H9 (cell line): ENCODE measurements around the gene C6orf120. TPM values are rescaled to one million over a fixed set of nuclear protein-coding genes. Genes with fewer than 3 reads are reported as not detected.

Experiments used
- DNase-seq: peaks from one replicate; pipeline ENCODE4 v3.0.0-alpha.2; 2017
- H2AFZ ChIP-seq: one replicate; pipeline ENCODE4 v1.6.1; 2013; ENCODE audit warnings: mild to moderate bottlenecking, low read length, control low read depth, moderate library complexity
- H2AK5ac ChIP-seq: 2 replicates; pipeline ENCODE4 v1.6.1; 2013; ENCODE audit warnings: low read length, control low read depth, mixed read lengths; ENCODE audit not compliant: insufficient read length
- H2BK120ac ChIP-seq: one replicate; pipeline ENCODE4 v1.6.1; 2013; ENCODE audit warnings: low read depth, mild to moderate bottlenecking, low read length, control low read depth, inconsistent platforms; ENCODE audit not compliant: poor library complexity, severe bottlenecking
- H2BK12ac ChIP-seq: 2 replicates; pipeline ENCODE4 v1.6.1; 2013; ENCODE audit warnings: low read length, control low read depth, mixed read lengths, low read depth; ENCODE audit not compliant: insufficient read length
- H2BK15ac ChIP-seq: 2 replicates; pipeline ENCODE4 v1.6.1; 2013; ENCODE audit warnings: low read depth, low read length, control low read depth
- H2BK20ac ChIP-seq: one replicate; pipeline ENCODE4 v1.6.1; 2013; ENCODE audit warnings: low read depth, mild to moderate bottlenecking, low read length, control low read depth, inconsistent platforms; ENCODE audit not compliant: poor library complexity, severe bottlenecking
- H2BK5ac ChIP-seq: 2 replicates; pipeline ENCODE4 v1.6.1; 2013; ENCODE audit warnings: low read length, control low read depth, mixed read lengths; ENCODE audit not compliant: insufficient read length
- H3K14ac ChIP-seq: 2 replicates; pipeline ENCODE4 v1.6.1; 2013; ENCODE audit warnings: low read length, control low read depth; ENCODE audit not compliant: insufficient read depth
- H3K18ac ChIP-seq: 2 replicates; pipeline ENCODE4 v1.6.1; 2013; ENCODE audit warnings: low read depth, mild to moderate bottlenecking, mixed read lengths, low read length, control low read depth; ENCODE audit not compliant: insufficient read length
- H3K23ac ChIP-seq: 2 replicates; pipeline ENCODE4 v1.6.1; 2013; ENCODE audit warnings: low read length, control low read depth, mixed read lengths, low read depth; ENCODE audit not compliant: insufficient read length
- H3K23me2 ChIP-seq: 2 replicates; pipeline ENCODE4 v1.6.1; 2013; ENCODE audit warnings: low read depth, mild to moderate bottlenecking, mixed read lengths, low read length, control low read depth; ENCODE audit not compliant: insufficient read length, poor library complexity, severe bottlenecking
- H3K27ac ChIP-seq: 2 replicates; pipeline ENCODE4 v1.5.1; 2013; ENCODE audit warnings: low read length, control low read depth, mixed read lengths, low read depth; ENCODE audit not compliant: insufficient read length
- H3K27me3 ChIP-seq: 2 replicates; pipeline ENCODE4 v1.6.1; 2013; ENCODE audit warnings: low read length, control low read depth, inconsistent platforms; ENCODE audit not compliant: insufficient read depth
- H3K4ac ChIP-seq: 2 replicates; pipeline ENCODE4 v1.6.1; 2013; ENCODE audit warnings: low read depth, mild to moderate bottlenecking, control low read depth, inconsistent platforms, low read length, moderate library complexity
- H3K4me1 ChIP-seq: 2 replicates; pipeline ENCODE4 v1.6.1; 2013; ENCODE audit warnings: low read length, control low read depth, inconsistent platforms; ENCODE audit not compliant: insufficient read depth
- H3K4me2 ChIP-seq: 2 replicates; pipeline ENCODE4 v1.6.1; 2013; ENCODE audit warnings: low read length, control low read depth, mixed read lengths; ENCODE audit not compliant: insufficient read length, insufficient read depth
- H3K56ac ChIP-seq: 2 replicates; pipeline ENCODE4 v1.6.1; 2013; ENCODE audit warnings: low read depth, mild to moderate bottlenecking, mixed read lengths, low read length, control low read depth; ENCODE audit not compliant: insufficient read length
- H3K79me1 ChIP-seq: 2 replicates; pipeline ENCODE4 v1.6.1; 2013; ENCODE audit warnings: low read depth, mild to moderate bottlenecking, moderate library complexity, low read length, control low read depth, inconsistent platforms; ENCODE audit not compliant: insufficient read depth, poor library complexity, severe bottlenecking
- H3K79me2 ChIP-seq: 2 replicates; pipeline ENCODE4 v1.6.1; 2013; ENCODE audit warnings: low read length, control low read depth, inconsistent platforms; ENCODE audit not compliant: insufficient read depth
- H3K9ac ChIP-seq: 2 replicates; pipeline ENCODE4 v1.6.1; 2013; ENCODE audit warnings: low read length, control low read depth, mixed read lengths; ENCODE audit not compliant: insufficient read length; ENCODE audit errors: extremely low read depth
- H3K9me3 ChIP-seq: one replicate; pipeline ENCODE4 v1.6.1; 2013; ENCODE audit warnings: low read depth, low read length, inconsistent platforms; ENCODE audit not compliant: control insufficient read depth
- H3T11ph ChIP-seq: one replicate; pipeline ENCODE4 v1.6.1; 2013; ENCODE audit warnings: mild to moderate bottlenecking, low read length, control low read depth, inconsistent platforms
- H4K20me1 ChIP-seq: one replicate; pipeline ENCODE4 v1.6.1; 2013; ENCODE audit not compliant: control insufficient read depth, insufficient read length, insufficient read depth
- H4K5ac ChIP-seq: 2 replicates; pipeline ENCODE4 v1.6.1; 2013; ENCODE audit warnings: low read depth, mild to moderate bottlenecking, mixed read lengths, low read length, control low read depth; ENCODE audit not compliant: insufficient read length
- H4K8ac ChIP-seq: replicated peaks from 2 replicates; pipeline ENCODE4 v1.6.1; 2013; ENCODE audit warnings: low read length, control low read depth, mixed read lengths, low read depth; ENCODE audit not compliant: insufficient read length
- H4K91ac ChIP-seq: 2 replicates; pipeline ENCODE4 v1.6.1; 2013; ENCODE audit warnings: low read depth, mild to moderate bottlenecking, moderate library complexity, mixed read lengths, low read length, control low read depth; ENCODE audit not compliant: insufficient read length
- H3K27ac Mint-ChIP-seq, 3 experiments: 2 replicates in 2 of 3; 3 replicates in 1 of 3; pipeline ENCODE4 v1.8.0; 2020 to 2021; ENCODE audit warnings: mixed read lengths in 3 of 3, mild to moderate bottlenecking in 1 of 3, moderate library complexity in 1 of 3
- H3K27me3 Mint-ChIP-seq: 2 replicates; pipeline ENCODE4 v1.8.0; 2021; ENCODE audit warnings: low read depth, mild to moderate bottlenecking, moderate library complexity, mixed read lengths
- H3K36me3 Mint-ChIP-seq, 3 experiments: 2 replicates in 2 of 3; 3 replicates in 1 of 3; pipeline ENCODE4 v1.8.0; 2020 to 2021; ENCODE audit warnings: low read depth in 3 of 3, mixed read lengths in 3 of 3; ENCODE audit not compliant: insufficient read depth in 1 of 3
- H3K4me1 Mint-ChIP-seq, 2 experiments: 2 replicates each; pipeline ENCODE4 v1.8.0; 2020; ENCODE audit warnings: mixed read lengths in 2 of 2
- H3K4me3 Mint-ChIP-seq, 2 experiments: 2 replicates in 1 of 2; 3 replicates in 1 of 2; pipeline ENCODE4 v1.8.0; 2020 to 2021; ENCODE audit warnings: mild to moderate bottlenecking in 2 of 2, mixed read lengths in 2 of 2, moderate library complexity in 1 of 2
- H3K9me3 Mint-ChIP-seq, 2 experiments: 2 replicates in 1 of 2; 3 replicates in 1 of 2; pipeline ENCODE4 v1.8.0; 2020; ENCODE audit warnings: mild to moderate bottlenecking in 2 of 2, mixed read lengths in 2 of 2, moderate library complexity in 1 of 2
- WGBS: extraction: QIAGEN DNeasy Blood & Tissue Kit; methylation state at CpG from one replicate; pipeline ENCODE4 v1.1.7; 2013; ENCODE audit warnings: missing lambda C conversion rate, low lambda C conversion rate, mixed read lengths; ENCODE audit not compliant: insufficient read length; ENCODE audit errors: extremely low coverage; 5-methylcytosine and 5-hydroxymethylcytosine counted together
- total RNA-seq: library from RNA; stranded (reverse); gene quantifications from 2 replicates; pipeline ENCODE4 v1.2.1, GENCODE V29; 2021
- TF ChIP-seq, protein P1 (sequence below): fragments of 200-600 bp; sonication (generic); conservative IDR thresholded peaks from 3 replicates; pipeline ENCODE4 v1.8.0; 2021; ENCODE audit warnings: antibody characterized with exemption, mild to moderate bottlenecking

C6orf120 gene
- total RNA-seq, 1 experiment from 2014 or later: 23.2 TPM

- H3K27ac Mint-ChIP-seq: no peak overlapping the region
- peaks cover 4% of the 10 kb centered on the region; the same call in 1 of the 2 replicates for H3K79me2 ChIP-seq
- H3K9ac ChIP-seq: no peak overlapping the region
- H4K91ac ChIP-seq: no peak overlapping the region
- peaks cover 14 to 17% of the 10 kb centered on the region in 2 experiments for H3K4me1 Mint-ChIP-seq
- no peak overlapping the region for H4K5ac ChIP-seq
- peaks cover 7% of the 10 kb centered on the region for H3K79me1 ChIP-seq
- H4K20me1 ChIP-seq: no peaks in the 10 kb centered on the region
- no peak overlapping the region for H3K27ac ChIP-seq
- H3K4me3 Mint-ChIP-seq: no peak overlapping the region
- H3K4me1 ChIP-seq: no peaks in the 10 kb centered on the region
- no peak overlapping the region for H2BK15ac ChIP-seq
- H3K9me3 Mint-ChIP-seq: no peaks in the 10 kb centered on the region
- peaks cover 2% of the 10 kb centered on the region; the same call in 1 of the 2 replicates for H3K27me3 Mint-ChIP-seq
- H3K9me3 ChIP-seq: no peaks in the 10 kb centered on the region
- H3K4ac ChIP-seq: no peak overlapping the region
- H3K27me3 ChIP-seq: no peaks in the 10 kb centered on the region
- no peak overlapping the region for H2AFZ ChIP-seq
- no peak overlapping the region for H3T11ph ChIP-seq
- H3K23me2 ChIP-seq: peaks cover 17% of the 10 kb centered on the region
- no peak overlapping the region for H2AK5ac ChIP-seq
- no peak for DNase-seq
- no peak overlapping the region for H3K4me2 ChIP-seq
- H2BK120ac ChIP-seq: no peak overlapping the region
- no peak overlapping the region for H4K8ac ChIP-seq
- H2BK5ac ChIP-seq: no peak overlapping the region
- no peak overlapping the region for H3K56ac ChIP-seq
- WGBS: 100% methylated on average over 1 of the region's 3 CpGs
- TF ChIP-seq, protein P1, sequence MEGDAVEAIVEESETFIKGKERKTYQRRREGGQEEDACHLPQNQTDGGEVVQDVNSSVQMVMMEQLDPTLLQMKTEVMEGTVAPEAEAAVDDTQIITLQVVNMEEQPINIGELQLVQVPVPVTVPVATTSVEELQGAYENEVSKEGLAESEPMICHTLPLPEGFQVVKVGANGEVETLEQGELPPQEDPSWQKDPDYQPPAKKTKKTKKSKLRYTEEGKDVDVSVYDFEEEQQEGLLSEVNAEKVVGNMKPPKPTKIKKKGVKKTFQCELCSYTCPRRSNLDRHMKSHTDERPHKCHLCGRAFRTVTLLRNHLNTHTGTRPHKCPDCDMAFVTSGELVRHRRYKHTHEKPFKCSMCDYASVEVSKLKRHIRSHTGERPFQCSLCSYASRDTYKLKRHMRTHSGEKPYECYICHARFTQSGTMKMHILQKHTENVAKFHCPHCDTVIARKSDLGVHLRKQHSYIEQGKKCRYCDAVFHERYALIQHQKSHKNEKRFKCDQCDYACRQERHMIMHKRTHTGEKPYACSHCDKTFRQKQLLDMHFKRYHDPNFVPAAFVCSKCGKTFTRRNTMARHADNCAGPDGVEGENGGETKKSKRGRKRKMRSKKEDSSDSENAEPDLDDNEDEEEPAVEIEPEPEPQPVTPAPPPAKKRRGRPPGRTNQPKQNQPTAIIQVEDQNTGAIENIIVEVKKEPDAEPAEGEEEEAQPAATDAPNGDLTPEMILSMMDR: peak; percentile 38; the same call in 2 of the 3 replicates
- no peak overlapping the region for H3K18ac ChIP-seq
- H3K14ac ChIP-seq: no peak overlapping the region
- no peak overlapping the region for H2BK12ac ChIP-seq
- H2BK20ac ChIP-seq: no peak overlapping the region
- peaks cover 5 to 36% (median 30%) of the 10 kb centered on the region in 3 experiments; a peak in 6 of 7 replicates for H3K36me3 Mint-ChIP-seq
- H3K23ac ChIP-seq: no peak overlapping the region
These were observed 18.4 kb downstream of the C6orf120 start for GRCh38 chr6:169720207-169720855.
